CD4-positive, alpha-beta T cell treated with Interleukin-10 for 1 hour (primary cell): ENCODE measurements around the gene ZNF473.
A peak's percentile ranks its signal among the peaks of the same experiment; 100 is the strongest.

Experiments
- DNase-seq: peaks from one replicate; pipeline ENCODE4 v3.0.0-alpha.2; 2020

The ZNF473 gene

DNA sequence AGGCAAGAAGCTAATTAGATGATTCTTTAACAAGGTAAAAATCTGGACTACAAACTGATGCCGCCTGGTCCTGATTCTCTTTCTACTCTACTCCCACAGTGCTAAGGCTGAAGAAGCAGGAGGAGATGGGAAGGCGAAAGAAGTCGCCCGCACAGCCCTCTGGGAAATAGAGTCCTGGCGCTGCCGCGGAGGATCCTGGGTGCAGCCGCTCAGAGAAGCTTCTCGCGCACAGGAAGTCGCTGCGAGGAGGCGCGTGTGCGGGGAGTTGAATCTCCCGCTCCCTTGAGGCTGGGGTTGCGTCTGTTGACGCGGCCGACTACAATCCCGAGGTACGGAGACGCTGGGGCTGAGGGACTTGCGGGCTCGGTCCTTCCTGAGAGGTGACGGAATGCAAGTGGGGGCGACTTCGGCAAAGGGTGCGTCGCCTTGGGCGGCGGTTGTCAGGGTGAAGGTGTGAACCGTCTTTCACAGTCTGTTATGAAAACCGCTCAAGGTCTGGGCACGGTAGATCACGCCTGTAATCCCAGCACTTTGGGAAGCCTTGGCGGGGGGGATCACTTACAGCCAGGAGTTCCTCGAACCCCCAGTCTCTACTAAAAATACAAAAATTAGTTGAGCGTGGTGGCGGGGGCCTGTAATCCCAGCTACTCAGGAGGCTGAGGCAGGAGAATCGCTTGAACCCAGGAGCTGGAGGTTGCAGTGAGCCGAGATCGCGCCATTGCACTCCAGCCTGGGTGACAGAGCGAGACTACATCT, at the start of gene ZNF473:
ZNF473 (plus strand) TSS at position 212 of the 756 bp plus-strand sequence. CDS start 5,078 bp downstream, outside the sequence.
- peak; percentile 95 for DNase-seq

DNA sequence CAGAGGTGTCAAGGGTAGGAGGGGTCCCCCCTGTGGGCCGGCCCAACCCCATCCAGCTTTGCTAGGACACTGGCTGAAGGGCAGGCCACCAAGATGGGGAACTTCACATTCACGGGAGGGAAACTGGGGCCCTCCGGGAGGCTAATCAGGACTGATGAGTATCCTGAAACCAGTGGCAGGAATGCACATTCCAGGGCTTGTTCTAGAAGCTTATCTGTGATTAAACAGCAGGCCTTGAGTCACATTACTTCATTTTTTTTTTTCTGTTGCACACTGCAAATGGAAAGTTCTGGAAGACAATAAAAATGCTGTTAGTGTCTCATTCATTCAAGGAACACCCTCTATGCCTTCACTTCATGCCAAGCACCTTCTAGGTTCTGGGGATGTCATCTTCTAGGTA, 49.3 kb upstream of the ZNF473 start:
- no peak for DNase-seq

DNA sequence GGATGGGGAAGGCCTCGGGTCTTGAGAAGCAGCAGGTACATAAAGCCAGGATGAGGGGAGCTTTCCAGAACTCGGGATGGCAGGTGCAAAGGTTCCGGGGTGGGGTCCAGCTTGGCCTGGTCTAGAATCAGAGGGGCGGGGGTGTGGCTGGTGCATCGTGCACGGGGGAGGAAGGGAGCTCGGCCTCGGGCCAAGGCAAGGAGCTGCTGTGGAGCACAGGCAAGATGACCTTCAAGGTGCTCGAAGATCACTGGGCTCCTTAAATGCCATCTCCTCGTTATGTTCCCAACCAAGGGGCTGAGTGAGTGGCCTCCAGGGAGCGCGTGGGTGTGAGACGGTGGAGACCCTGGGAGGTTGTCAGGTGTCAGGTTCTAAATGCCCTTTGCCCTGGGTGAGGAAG, 48.7 kb upstream of the ZNF473 start:
- no peak for DNase-seq

DNA sequence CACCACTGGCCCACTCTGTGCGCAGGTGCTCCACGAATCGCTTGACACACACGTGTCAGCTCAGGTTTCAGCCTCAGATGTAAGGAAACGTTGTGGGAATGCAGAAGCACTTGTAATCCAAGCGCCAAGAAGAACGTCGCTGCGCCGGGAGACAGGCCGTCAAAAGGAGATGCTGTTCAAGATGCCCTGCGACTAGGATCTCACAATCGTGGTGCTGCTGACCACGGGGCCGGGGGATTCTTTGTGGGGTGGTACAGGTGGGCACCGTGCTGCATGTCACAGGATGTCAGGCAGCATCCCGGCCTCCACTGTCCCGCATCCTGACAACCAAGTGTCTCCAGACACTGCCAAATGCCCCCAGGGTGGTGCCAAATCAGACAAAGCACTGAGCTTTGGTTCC, 47.9 kb upstream of the ZNF473 start:
- DNase-seq = no peak

DNA sequence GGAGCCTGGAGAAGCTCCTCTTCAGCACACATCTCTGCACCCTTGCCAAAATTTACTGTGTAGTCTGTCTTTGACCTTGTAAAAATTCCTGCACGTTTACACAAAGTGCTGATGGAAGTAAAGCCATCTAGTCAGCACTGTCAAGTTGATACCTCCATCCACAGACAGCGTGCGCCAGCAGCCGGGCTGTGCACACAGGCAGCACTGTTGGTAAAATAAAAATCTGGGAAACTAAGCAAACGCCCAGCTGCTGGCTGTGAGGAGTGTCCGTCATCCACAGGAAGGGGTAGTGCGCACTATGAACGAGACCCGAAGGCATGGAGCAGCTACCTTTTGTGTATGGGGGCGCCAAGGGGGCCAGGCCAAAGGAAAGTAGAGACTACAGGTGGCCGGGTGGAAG, 47.5 kb upstream of the ZNF473 start:
- DNase-seq = no peak

DNA sequence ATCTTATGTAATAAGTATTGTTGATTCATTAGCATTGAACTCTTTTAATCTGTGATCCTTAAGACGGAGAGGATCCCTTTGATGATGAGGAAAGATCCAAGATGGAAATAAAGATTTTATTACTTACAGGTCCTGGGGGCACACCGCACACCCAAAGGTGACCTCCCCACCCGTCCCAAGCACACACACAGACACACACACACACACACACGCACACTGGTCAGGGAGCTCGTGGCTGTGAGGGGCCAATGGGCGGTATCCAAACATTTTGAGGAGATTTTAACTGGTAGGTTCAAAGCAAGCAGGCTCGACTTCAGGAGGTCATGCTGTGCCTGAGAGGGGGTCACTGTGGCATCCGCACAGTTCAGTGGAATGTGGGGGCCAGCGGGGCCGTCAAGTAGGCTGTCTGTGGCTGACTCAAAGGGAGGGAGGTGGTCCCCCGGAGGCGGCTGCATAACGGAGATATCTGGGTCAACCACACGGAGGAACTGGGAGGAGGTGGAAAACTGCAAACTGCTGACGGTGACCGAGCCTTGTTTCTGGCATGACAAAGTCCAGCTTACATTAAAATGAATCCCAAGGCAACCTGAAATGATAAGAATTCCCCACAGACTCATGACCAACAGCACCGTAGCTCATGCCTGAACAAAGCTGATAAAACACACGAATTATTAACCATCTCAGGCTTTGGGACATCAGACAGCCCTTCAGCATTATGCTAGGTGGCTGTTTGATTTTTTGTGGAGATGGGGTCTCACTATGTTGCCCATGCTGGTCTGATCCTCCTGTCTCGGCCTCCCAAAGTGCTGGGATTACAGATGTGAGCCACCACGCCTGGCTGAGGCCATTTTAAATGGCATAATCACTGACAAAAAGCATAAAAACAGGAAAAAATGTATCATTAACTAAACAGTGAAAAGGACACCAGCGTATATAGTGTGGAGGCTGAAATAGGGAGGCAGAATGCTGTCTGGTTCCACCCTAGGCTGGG, 43.9 kb upstream of the ZNF473 start:
- no peak for DNase-seq

DNA sequence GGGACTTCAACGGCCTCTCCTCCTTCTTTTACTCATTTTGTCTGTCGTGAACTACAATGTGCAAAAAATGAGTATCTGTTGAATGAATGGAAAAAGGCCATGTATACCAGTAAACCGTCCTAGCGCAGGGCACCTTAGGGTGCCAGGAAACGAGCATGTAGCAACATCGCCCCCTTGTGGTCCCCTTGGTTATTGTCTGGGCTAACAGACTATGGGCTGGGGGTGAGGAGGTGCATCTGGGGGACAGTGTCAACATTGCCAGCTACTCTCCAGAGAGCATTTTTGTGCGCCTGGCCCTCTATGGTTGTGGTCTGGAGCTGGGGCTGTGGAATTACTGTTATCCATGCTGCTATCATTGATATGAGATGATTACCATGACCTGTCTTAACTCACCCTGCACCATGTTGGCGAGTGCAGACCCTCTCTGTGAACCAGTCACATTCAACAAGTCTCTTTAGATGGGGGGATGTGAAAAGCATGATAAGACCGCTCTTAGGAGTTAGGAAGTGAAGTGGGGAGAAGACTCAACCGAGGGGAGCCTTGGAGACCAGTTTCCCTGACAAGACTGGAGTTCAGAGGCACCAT, 42.1 kb upstream of the ZNF473 start:
- peak; percentile 79 for DNase-seq

DNA sequence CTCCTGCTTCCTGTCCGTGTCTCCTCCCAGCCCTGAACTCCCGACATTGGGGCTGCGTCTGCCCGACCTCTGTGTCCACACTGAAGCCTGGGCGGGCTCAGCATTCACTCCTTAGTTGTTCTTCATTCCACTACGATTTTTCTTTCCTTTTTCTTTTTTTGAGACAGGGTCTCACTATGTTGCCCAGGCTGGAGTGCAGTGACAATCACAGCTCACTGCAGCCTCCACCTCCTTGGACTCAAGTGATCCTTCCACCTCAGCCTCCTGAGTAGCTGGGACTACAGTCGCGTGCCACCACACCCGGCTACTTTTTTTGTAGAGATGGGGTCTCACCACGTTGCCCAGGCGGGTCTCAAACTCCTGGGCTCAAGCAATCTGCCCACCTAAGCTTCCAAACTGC, 41.3 kb upstream of the ZNF473 start:
- DNase-seq = no peak

DNA sequence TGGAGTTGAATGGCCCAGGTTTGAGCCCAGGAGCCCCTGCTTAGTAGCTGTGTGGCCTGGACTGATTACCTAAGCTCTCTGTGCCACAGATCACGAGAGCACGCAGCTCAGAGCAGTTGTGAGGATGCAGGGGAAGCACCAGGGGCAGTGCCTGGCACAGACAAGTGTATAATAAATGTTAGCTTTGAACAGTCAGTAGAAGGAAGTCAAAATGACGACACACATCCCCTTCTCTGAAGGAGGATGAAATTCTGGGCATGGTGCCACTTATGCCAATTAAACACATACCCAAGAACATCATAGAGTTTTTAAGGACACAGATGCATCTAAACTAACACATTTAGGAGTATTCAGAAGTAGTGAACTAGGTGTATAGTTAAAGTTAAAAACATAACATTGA, 39.9 kb upstream of the ZNF473 start:
- DNase-seq = no peak

DNA sequence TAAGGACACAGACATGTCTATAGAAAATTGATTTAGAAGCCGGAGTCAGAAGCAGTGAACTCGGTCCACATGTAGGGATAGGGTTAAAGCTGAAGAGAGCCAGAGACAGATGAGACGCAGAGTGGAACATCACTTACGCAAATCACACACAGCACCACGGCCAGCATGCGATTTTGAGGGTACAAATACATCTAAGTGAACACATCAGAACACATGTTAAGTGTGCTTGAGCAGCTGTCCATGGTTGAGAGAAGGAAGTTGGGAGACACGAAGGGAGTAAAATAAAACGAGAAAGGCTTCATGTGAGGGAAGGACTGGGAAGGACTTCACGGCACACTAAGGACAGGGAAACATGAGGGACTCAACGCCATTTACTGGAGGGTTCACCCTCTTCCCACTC, 39.5 kb upstream of the ZNF473 start:
- no peak for DNase-seq

DNA sequence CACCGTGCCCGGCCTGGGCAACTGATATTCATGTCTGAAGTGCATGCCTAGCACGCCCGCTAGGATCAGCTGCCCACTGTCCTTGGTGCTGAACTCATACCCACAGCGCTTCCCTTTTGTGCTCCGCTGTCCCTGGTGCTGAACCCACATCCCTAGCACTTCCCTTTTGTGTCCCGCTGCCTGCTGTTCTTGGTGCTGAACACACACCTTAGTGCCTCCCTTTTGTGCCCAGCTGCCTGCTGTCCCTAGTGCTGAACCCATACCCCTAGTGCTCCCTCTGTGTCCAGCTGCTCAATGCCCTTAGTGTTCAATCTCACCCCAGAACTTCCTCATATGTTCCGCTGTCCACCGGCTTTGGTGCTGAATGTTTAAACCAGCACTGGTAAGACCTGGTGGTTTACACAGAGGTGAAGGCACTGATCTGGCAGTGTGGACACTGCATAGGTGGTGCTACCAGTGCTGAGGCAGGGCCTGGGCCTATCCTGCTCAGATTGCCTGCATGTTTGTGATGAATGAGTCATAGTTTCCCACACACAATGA, 38.6 kb upstream of the ZNF473 start:
- peak; percentile 82 for DNase-seq

DNA sequence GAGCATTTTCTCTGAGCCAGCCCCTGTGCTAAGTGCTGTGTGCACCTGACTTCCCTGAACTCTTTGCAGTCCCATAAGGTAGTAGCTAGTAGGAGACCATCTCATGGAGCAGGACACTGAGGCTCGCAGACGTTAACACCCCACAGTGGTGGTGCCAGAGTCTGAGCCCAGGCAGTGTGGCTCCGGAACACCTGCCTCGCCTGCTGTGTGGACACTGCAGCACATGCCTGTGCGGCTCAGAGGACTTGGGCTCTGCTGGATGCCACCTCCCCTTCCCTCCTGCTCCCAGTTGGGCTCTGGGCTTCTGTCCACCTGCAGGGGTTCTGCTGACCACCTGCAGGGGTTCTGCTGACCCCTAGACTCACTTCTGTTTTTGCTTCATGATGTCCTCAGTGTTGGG, 37.8 kb upstream of the ZNF473 start:
- no peak for DNase-seq

DNA sequence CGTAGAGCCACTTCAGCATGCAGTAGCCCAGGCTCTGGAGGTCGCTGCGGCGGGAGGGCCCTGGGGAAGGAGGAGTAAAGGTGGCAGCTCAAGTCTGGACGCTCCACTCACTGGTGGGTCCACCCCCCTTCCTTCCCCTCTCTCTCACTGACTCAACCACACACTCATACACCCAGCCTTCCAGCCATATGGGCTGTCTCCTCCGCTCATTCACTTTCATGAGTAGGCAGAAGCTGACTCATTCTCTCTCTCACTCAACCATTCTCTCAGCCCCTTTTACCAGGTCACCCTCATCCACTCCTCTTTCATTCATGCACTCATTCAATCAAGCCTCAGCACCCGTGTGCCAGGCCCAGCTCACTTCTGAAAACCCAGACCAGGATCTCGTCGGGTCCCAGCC, 37.4 kb upstream of the ZNF473 start:
- DNase-seq = no peak

DNA sequence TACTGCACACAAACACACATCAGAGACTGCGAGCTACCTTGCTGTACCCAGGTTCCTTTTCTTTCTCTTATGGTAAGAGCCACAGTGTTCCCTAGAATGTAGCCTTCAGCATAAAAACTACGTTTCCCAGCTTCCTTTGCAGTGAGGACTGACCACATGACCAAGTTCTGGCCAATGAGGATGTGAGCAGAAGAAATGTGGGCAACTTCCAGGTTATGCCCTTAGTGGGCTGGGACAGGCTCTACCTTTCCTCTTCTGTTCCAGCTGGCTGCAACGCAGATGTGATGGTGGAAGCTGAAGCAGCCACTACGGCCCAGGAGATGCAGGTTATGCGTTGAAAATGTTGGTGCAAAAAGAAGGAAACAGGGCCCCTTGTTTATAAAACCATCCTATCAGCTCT, 28.1 kb upstream of the ZNF473 start:
- peak; percentile 45 for DNase-seq

DNA sequence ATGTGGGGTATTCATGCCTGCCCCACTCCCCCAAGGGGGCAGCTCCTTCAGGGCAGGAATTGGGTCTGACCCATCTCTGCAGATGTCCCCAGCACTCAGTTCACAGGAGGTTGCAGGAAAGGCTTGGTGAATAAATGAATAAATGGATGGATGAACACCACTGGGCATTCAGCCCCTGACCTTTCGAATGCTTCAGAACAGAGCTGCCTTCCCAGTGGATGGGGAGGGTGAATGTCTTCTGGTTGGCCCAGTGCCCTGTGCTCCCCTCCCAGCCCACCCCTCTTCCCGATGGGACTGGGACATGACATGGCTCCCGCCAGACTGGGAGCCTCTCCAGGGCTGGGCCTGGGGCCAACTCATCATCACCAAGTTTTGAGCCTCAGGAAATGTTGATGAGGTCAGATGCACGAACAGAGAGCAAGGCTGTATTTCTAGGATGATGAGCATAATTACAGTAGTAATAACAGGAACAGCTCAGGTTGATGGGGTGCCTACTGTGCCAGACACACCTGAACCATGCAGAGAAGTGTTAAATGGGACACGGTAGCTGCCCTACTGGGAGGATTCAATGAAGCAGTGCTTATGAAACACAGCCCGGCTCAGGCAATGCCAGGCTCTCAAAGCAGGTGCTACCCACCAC, 26.3 kb upstream of the ZNF473 start:
- no peak for DNase-seq

DNA sequence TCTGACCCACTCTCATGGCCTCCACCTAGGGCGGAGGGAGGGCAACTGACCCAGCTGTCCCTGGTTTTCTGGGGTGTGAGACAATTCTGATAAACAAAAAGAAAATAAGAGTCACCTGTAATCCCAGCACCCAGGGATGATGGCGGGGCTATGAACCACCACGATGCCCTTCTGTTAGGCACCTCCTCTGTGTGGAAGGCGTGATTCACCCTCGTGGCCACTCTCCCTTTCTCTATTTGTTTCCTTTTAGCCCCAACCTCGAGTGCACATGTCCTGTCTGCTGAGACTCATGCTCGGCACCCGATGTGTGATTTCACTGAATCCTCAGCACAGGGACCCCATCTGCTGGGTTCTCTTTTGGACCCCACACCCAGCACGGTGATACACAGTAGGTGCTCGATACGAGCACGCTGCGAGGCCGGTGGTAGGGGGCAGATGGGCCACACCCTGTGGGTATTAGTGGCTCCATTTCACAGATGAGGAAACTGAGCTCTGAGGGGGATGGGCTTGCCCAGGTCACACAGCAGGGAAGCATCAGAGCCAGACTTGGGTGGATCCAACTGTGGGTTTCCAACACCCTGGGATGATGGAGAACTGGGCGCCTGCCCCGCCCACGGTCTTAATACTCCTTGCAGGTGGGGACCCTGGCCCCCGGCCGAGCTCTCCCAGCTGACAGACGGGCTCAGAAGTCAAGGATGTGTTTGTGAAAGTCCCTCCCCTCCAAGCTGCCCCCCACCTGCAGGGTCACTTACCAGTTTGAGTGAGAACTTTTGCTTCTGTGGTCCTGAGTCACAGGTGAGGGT, 25.6 kb upstream of the ZNF473 start:
- DNase-seq = no peak

DNA sequence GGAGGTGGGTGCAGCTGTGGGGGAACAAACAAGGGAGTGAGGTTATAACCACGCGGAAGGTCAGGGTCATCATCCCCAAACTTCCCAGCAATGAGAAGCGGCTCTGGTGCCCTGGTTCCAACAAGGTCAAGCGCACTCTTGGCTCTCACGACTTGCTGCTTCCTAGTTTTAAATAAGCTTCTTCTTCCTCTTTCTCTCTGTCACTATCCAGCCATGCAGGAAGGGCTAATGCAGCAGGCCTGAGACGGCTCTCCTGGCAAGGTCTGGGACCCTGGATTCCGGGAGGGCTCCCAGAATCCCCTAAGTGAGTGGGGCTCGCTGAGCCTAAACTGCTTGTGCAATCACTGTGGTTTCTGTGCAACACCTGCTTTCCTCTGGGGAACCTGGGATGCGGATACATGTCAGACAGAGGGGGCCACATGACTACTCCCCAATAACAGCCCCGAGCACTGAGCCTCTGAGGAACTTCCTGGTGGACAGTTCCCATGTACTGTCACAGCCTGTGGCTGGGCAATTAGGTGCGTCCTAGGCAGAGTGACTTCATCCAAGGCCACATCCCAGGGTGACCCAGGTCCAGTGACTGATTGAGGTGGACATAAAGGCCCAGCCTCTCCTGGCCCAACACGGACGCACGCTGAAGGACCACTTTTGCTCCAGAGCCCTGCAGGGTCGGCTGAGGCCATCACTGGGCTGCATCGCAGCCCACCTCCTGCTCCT, 24.8 kb upstream of the ZNF473 start:
- DNase-seq = no peak

DNA sequence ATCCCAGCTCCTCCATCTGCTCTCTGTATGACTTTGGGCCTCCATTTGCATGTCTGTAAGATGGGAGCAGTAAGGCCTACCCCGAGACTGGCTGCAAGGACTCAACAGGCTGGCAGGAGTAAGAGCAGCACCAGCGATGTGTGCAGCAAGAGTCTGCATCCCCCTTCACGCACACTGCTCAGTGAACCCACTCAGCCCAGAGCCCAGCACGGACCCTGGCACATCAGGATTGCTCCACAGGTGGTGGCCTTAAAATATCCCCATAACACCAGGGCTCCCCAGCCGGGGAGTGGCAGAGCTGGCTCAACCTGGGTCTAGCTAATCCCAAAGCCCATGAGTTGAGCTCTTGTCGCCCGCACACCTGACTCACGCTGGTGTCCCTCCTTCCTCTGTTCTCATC, 24.0 kb upstream of the ZNF473 start:
- no peak for DNase-seq

DNA sequence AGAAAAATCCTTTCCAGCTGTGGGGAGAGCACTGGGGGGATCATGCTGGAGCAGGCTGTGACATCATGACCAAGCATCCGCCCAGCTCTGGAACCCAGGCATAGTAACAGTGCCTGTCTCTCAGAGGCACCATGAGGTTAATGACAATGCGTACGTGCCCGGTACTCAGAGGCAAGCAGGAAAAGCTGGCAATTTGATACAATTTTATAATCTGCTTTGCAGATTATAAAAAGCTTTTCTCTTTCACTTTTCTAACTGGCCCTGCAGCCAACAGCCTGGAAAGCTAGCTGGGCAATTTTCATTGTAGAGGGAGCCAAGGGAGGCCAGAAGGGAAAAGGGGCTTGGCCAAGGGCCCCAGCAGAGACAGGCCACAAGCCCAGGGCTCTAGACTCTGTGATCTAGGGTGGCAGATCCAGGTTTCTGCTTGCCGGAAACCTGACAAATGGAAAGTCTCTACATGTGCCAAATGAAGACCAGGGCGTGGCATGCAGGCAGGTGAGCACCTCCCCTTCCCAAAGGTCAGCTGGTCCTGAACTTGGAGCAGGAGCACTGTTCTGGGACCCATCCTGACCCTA, 23.3 kb upstream of the ZNF473 start:
- DNase-seq = no peak

DNA sequence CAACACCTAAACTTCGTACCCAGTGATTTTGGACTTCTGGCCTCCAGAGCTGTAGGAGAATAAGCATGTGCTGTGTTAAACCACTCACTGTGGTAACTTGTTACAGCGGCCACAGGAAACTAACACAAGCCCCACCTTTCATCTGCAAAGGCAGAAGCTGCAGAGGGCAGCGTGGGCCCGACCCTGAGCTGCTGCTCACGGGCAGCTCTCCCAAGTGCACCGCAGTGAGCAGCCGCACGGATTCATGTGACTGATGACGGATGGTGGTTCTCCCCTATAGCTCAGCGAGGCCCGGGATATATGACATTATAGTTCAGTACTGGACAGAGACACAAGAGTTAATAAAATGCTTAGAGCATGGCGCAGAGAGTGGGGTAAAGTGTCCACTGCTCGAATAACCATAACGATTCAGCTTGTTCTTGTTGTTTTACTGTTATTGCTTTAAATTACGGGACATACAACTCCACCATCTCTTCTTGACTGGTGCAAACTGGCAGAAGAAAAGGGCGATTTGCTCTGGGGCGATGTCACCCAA, 22.5 kb upstream of the ZNF473 start:
- no peak for DNase-seq
